Prostate gland (tissue), 2 donors: Measurements from ENCODE around the gene SLC16A12. TPM values are rescaled to one million over a fixed set of nuclear protein-coding genes. Genes with fewer than 3 reads are reported as not detected.

Source experiments
- DNase-seq: peaks from one replicate; pipeline ENCODE4 v3.0.0-alpha.2; 2019; ENCODE audit warnings: low spot score
- H3K27ac ChIP-seq, 2 donors: fragments of 200-600 bp; sonication (generic); 2 replicates each; pipeline ENCODE4 v1.5.1; 2017 to 2019
- H3K27me3 ChIP-seq: fragments of 200-600 bp; sonication (generic); replicated peaks from 2 replicates; pipeline ENCODE4 v1.5.1; 2019; ENCODE audit not compliant: insufficient read depth
- H3K36me3 ChIP-seq, 2 donors: fragments of 200-600 bp; sonication (generic); 1 replicate in 1 of 2; 2 replicates in 1 of 2; pipeline versions ENCODE4 v1.5.1 to v1.8.1; 2017 to 2019
- H3K4me1 ChIP-seq: fragments of 200-600 bp; sonication (generic); replicated peaks from 2 replicates; pipeline ENCODE4 v1.5.1; 2019
- H3K4me3 ChIP-seq, 2 donors: fragments of 200-600 bp; sonication (generic); 2 replicates each; pipeline ENCODE4 v1.5.1; 2017 to 2019
- H3K9me3 ChIP-seq: fragments of 200-600 bp; sonication (generic); 2 replicates; pipeline ENCODE4 v1.5.1; 2017
- POLR2A ChIP-seq: fragments of 450-650 bp; IDR thresholded peaks from one replicate; pipeline ENCODE4 v1.6.1; 2016; ENCODE audit warnings: antibody characterized with exemption, mild to moderate bottlenecking
- POLR2AphosphoS5 ChIP-seq: sonication (generic); formaldehyde crosslinking; IDR thresholded peaks from one replicate; pipeline ENCODE4 v1.6.1; 2017; ENCODE audit warnings: antibody characterized with exemption
- WGBS: methylation state at CpG from one replicate; pipeline ENCODE4 v1.1.5; 2018; 5-methylcytosine and 5-hydroxymethylcytosine counted together
- intact Hi-C: fragments of 100-400 bp; cut with DNase I; formaldehyde crosslinking; loops from one replicate; pipeline ENCODE4 v1.14.2; 2022
- total RNA-seq, 2 donors: library from RNA; depleted of rRNA; stranded (reverse); fragments of >200 nt; gene quantifications; one replicate each; pipeline ENCODE4 v1.1.0, GENCODE V29; 2016
- TF ChIP-seq, protein P1 (sequence below), 4 experiments: fragments of 200-600 bp in 2 of 4; fragments of 450-650 bp in 2 of 4; sonication (generic) in 2 of 4; IDR thresholded peaks; 1 replicate in 3 of 4; 2 replicates in 1 of 4; pipeline ENCODE4 v1.5.1; 2016 to 2019; ENCODE audit warnings: antibody characterized with exemption in 4 of 4, mild to moderate bottlenecking in 2 of 4, moderate library complexity in 2 of 4

The SLC16A12 gene
- total RNA-seq, 2 donors from 2014 or later: 0.09 to 4.4 TPM

DNA sequence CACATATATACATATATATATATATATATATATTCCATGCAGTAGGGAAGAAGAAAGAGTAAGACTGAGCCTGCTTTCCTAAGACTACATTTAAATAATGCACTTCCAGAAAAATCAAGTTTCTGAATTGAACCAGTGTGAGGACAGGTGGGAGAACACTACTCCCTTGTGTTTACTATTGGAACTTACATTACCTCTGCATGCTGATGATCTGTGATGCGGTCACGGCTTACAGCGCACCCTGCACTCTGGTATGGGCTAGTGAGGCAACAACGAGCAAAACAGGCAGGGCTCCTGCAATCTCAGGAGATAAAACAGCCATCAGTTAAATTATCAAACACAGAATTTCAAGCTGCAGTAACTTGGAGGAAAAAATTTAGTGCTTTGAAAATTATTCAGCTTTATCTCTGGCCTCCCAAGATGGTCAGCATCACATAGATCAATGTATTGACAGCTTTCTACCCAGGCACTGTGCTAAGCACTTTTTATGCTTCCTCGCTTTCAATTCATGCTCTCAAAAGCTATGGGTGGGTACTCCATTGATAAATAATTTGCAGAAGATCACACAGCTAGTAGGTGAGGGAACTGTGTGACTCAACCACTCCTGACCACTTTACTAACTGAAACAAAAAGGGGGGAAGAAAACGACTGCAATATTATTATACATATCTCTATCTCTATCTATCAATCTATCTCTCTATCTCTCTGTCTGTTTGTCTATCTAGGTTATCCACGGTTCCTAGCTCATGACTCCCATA lies 20.5 kb upstream of the SLC16A12 start:
- Histone ChIP-seq H3K4me1 (no peaks in the 10 kb centered on the region), H3K27ac (no peak overlapping the region), H3K27me3 (no peaks in the 10 kb centered on the region), H3K4me3 (no peak overlapping the region), H3K9me3 (no peaks in the 10 kb centered on the region), H3K36me3 (no peaks in the 10 kb centered on the region)
- TF ChIP-seq, protein P1, sequence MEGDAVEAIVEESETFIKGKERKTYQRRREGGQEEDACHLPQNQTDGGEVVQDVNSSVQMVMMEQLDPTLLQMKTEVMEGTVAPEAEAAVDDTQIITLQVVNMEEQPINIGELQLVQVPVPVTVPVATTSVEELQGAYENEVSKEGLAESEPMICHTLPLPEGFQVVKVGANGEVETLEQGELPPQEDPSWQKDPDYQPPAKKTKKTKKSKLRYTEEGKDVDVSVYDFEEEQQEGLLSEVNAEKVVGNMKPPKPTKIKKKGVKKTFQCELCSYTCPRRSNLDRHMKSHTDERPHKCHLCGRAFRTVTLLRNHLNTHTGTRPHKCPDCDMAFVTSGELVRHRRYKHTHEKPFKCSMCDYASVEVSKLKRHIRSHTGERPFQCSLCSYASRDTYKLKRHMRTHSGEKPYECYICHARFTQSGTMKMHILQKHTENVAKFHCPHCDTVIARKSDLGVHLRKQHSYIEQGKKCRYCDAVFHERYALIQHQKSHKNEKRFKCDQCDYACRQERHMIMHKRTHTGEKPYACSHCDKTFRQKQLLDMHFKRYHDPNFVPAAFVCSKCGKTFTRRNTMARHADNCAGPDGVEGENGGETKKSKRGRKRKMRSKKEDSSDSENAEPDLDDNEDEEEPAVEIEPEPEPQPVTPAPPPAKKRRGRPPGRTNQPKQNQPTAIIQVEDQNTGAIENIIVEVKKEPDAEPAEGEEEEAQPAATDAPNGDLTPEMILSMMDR (IDR thresholded peaks at IDR 0.05): no peak
- no peak for TF ChIP-seq POLR2A
- TF ChIP-seq POLR2AphosphoS5: no peak
- WGBS: 85% methylated on average over 7 of the region's 7 CpGs
- intact Hi-C loops: no loop called here
- no peak for DNase-seq

DNA sequence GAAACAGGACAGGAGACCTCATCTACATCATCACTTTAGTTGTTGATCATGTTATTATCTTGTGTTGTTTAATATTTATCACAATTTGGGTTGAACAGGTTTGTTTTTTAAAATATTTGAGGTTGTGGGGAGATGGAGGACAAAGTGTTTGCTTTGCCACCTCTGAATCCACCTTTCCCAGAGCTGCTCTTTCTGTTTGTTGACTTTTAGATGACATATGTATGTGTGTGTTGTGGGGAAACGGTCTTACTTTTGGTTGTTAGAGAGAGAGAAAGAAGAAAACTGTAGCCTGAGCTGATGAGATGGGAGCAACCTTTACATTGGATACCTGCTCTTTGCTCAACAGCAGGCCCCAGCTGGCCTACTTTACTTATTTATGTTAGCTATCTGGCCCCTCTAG lies 19.0 kb upstream of the SLC16A12 start:
- Histone ChIP-seq H3K27me3 (no peaks in the 10 kb centered on the region), H3K4me3 (no peak overlapping the region), H3K27ac (no peak overlapping the region), H3K4me1 (no peaks in the 10 kb centered on the region), H3K9me3 (no peaks in the 10 kb centered on the region), H3K36me3 (no peaks in the 10 kb centered on the region)
- WGBS: 64% methylated on average over 1 of the region's 1 CpG
- TF ChIP-seq POLR2AphosphoS5 (no peak), POLR2A (no peak)
- TF ChIP-seq, protein P1 (IDR thresholded peaks at IDR 0.05): no peak
- intact Hi-C loops: no loop called here
- no peak for DNase-seq

DNA sequence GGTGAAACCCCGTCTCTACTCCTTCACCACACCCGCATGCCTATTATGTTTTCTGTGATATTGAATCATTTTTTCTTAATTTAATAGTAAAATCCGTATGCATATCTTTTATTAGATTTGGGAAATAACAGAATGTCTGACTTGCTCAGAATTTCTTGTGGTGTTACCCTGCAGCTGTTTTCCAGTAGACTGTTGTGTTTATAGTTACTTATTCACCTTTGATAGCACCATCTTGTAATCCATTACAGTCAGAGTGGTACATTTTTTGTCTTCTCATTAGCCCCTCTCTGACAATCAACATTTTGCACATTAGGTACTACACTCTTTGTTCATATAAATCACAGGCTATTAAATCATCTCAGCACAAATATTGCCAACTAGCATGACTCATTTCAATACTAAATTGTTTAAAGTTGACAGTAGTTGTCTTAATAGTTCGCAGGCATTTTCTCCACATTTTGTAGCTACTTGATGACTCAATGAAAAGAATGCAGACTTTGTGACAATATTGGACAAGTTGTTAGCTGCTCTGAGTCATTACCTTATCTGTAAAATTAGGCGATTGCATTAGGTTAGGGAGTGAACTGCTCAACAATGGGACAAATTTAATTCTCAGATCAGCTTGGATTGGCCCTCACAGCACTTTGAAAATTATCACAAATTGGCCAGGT lies 17.8 kb upstream of the SLC16A12 start:
- intact Hi-C loops: no loop called here
- TF ChIP-seq POLR2A: no peak
- no peak for TF ChIP-seq POLR2AphosphoS5
- TF ChIP-seq, protein P1 (IDR thresholded peaks at IDR 0.05): no peak
- H3K9me3 ChIP-seq: no peaks in the 10 kb centered on the region
- H3K4me3 ChIP-seq: no peak overlapping the region
- H3K4me1 ChIP-seq: no peaks in the 10 kb centered on the region
- H3K36me3 ChIP-seq: no peaks in the 10 kb centered on the region
- DNase-seq: no peak
- H3K27me3 ChIP-seq: no peaks in the 10 kb centered on the region
- no peak overlapping the region for H3K27ac ChIP-seq
- 49% methylated on average over 5 of the region's 5 CpGs for WGBS

DNA sequence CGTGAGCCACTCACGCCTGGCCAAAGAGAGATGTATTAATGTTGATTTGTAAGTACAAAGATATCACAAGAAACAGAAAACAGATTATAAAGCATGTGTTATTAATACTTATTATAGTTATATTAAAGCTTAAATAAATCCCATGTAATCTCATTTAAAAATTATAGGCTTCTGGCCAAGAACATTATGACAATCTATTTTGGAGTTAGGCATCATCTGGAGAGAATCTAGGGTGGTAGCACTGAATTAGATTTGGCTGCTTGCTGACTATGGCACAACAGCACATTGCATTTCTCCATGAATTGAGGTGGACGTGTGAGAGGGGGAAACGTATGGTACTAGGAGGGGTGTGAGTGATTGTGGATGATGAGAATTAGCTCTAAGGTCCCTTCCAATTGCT lies 16.8 kb upstream of the SLC16A12 start:
- WGBS: 87% methylated on average over 4 of the region's 4 CpGs
- intact Hi-C loops: no loop called here
- H3K27ac ChIP-seq: no peak overlapping the region

More for the DNA sequence above, 16.8 kb upstream of the SLC16A12 start:
- Histone ChIP-seq H3K9me3 (no peaks in the 10 kb centered on the region), H3K27me3 (no peaks in the 10 kb centered on the region), H3K36me3 (no peaks in the 10 kb centered on the region), H3K4me3 (no peak overlapping the region), H3K4me1 (no peaks in the 10 kb centered on the region)
- DNase-seq: no peak
- no peak for TF ChIP-seq POLR2AphosphoS5
- no peak for TF ChIP-seq POLR2A
- TF ChIP-seq, protein P1 (IDR thresholded peaks at IDR 0.05): no peak
